GM18526 (cell line): ENCODE measurements around the gene RAB19.
A peak's percentile ranks its signal among the peaks of the same experiment; 100 is the strongest.

Experiments used
- POLR2A ChIP-seq: IDR thresholded peaks from 3 replicates; pipeline ENCODE4 v1.6.1; 2011; ENCODE audit not compliant: insufficient read length; ENCODE audit errors: extremely low read depth

Gene RAB19

GRCh38 chr7:140390466-140391190, 13.2 kb upstream of the RAB19 start:
- TF ChIP-seq POLR2A: no peak

- TF ChIP-seq POLR2A: no peak
These were observed 12.2 kb upstream of the RAB19 start for GRCh38 chr7:140391634-140392033.

- no peak for TF ChIP-seq POLR2A
These were observed 10.0 kb upstream of the RAB19 start for GRCh38 chr7:140393756-140394306.

GRCh38 chr7:140397784-140398750, 5.8 kb upstream of the RAB19 start, which contains the start of gene SLC37A3:
Gene SLC37A3, minus strand, starts transcription at chr7:140398530. Its CDS starts 16,004 bp downstream, at chr7:140382526.
- peak; percentile 64 for TF ChIP-seq POLR2A

- no peak for TF ChIP-seq POLR2A
These were observed 5.0 kb upstream of the RAB19 start for GRCh38 chr7:140398821-140399220.

- no peak for TF ChIP-seq POLR2A
These were observed 3.5 kb upstream of the RAB19 start for GRCh38 chr7:140400381-140400780.

GRCh38 chr7:140402178-140402835, 1.6 kb upstream of the RAB19 start:
- TF ChIP-seq POLR2A: no peak

- TF ChIP-seq POLR2A: no peak
These were observed 757 bp downstream of the RAB19 start for GRCh38 chr7:140404565-140405065.

- no peak for TF ChIP-seq POLR2A
These were observed 11.5 kb downstream of the RAB19 start for GRCh38 chr7:140415361-140415760.

- no peak for TF ChIP-seq POLR2A
These were observed 12.7 kb downstream of the RAB19 start for GRCh38 chr7:140416560-140416959.

GRCh38 chr7:140417456-140418155, 13.7 kb downstream of the RAB19 start:
- TF ChIP-seq POLR2A: no peak

- TF ChIP-seq POLR2A: no peak
These were observed 14.8 kb downstream of the RAB19 start for GRCh38 chr7:140418653-140419052.

- TF ChIP-seq POLR2A: no peak
These were observed 17.7 kb downstream of the RAB19 start for GRCh38 chr7:140421521-140421920.

- no peak for TF ChIP-seq POLR2A
These were observed 19.6 kb downstream of the RAB19 start for GRCh38 chr7:140423501-140423900.
